Right lobe of liver (tissue), 6 donors: ENCODE data around the gene TMEM63C. TPM values are rescaled to one million over a fixed set of nuclear protein-coding genes. Genes with fewer than 3 reads are reported as not detected.

Experiments used
- ATAC-seq, 4 donors: fragments of 200-7000 bp; cut with Tn5 transposase; one replicate each; pipeline ENCODE4 v1.9.1; 2020; ENCODE audit warnings: mild to moderate bottlenecking in 4 of 4, moderate library complexity in 4 of 4
- DNase-seq, 3 donors: peaks; one replicate each; pipeline ENCODE4 v3.0.0-alpha.2; 2020
- H3K27ac ChIP-seq, 3 donors: fragments of 200-600 bp; one replicate each; pipeline ENCODE4 v1.8.0; 2022
- H3K27me3 ChIP-seq, 2 donors: fragments of 200-600 bp; one replicate each; pipeline ENCODE4 v1.8.0; 2022
- H3K36me3 ChIP-seq, 4 donors: fragments of 200-600 bp; sonication (generic) in 1 of 4; one replicate each; pipeline versions ENCODE4 v1.5.1 to v1.8.0; 2017 to 2022; ENCODE audit warnings: control low read depth in 1 of 4
- H3K4me1 ChIP-seq, 4 donors: fragments of 200-600 bp; sonication (generic) in 1 of 4; one replicate each; pipeline versions ENCODE4 v1.5.1 to v1.8.0; 2017 to 2022; ENCODE audit warnings: control low read depth in 1 of 4
- H3K4me3 ChIP-seq, 3 donors: fragments of 200-600 bp; one replicate each; pipeline ENCODE4 v1.8.0; 2022
- H3K9me3 ChIP-seq, 4 donors: fragments of 200-600 bp; sonication (generic) in 1 of 4; one replicate each; pipeline versions ENCODE4 v1.5.1 to v1.8.0; 2017 to 2022; ENCODE audit warnings: control low read depth in 1 of 4
- POLR2A ChIP-seq: fragments of 450-650 bp; IDR thresholded peaks from one replicate; pipeline ENCODE4 v1.6.1; 2017; ENCODE audit warnings: antibody characterized with exemption, mild to moderate bottlenecking
- WGBS: methylation state at CpG from one replicate; pipeline ENCODE4 v1.1.6; 2018; ENCODE audit warnings: low coverage, low lambda C conversion rate; ENCODE audit not compliant: insufficient coverage; ENCODE audit errors: missing lambda C conversion rate; 5-methylcytosine and 5-hydroxymethylcytosine counted together
- intact Hi-C, 2 donors: fragments of 100-400 bp; cut with DNase I; formaldehyde crosslinking; loops; one replicate each; pipeline versions ENCODE4 v1.11.2 to v1.14.1; 2022
- total RNA-seq, 6 experiments: library from RNA; depleted of rRNA in 2 of 6; stranded (reverse); fragments of >200 nt in 2 of 6; fragmentation: NEBNext Ultra II Directional in 3 of 6; extraction: Animal tissue kit (Norgen Biotek cat#: 25700) in 3 of 6; gene quantifications; one replicate each; pipeline versions ENCODE4 v1.1.0 to v1.2.4, GENCODE V29; 2016 to 2023
- TF ChIP-seq, protein P1 (sequence below), 4 donors: fragments of 200-600 bp in 3 of 4; fragments of 450-650 bp in 1 of 4; IDR thresholded peaks; one replicate each; pipeline versions ENCODE4 v1.5.1 to v1.8.0; 2016 to 2022; ENCODE audit warnings: antibody characterized with exemption in 4 of 4, mild to moderate bottlenecking in 2 of 4
- donor health status: DM: no; HTN: yes; CAD: no.
- donor health status: DM: no; HTN: no; CAD: no.
- donor health status: DM: no; HTN: no; CAD: no.
- donor health status: DM: no; HTN: yes; CAD: no.
- donor health status: DM: no; HTN: yes; CAD: no.

TMEM63C gene
- total RNA-seq, 6 experiments from 2014 or later = 0.07 to 0.82 (median 0.15) TPM; not detected in 2

DNA sequence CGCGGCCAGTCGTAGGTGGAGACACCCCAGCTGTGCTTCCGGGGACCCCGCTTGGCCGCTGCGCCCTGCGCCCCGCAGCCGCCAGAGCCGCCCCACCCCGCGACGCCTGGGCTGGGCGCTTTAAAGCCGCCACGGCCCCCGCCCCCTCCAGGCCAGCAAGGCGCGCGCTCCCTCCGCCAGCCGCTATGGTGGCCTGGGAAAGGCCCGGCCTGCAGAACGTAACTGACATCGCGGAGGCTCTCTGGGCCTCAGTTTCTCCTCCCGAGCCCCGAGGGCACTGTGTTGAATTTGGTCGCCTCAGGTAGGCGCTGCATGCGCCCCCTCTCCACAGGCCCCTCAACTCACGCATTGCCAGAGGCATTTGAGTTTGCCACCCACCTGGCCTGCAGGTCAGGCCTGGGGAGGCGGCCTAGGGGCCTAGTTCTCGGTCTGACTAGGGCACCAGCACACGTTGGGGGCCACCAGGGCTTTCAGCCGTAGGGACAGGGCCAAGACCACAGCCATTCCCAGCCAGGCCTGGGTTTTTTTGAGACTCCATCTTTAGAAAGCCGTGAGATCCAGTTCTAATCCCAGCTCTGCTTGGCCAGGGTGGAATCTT lies 89.6 kb downstream of the TMEM63C start, which contains the start of gene NGB:
Gene NGB (minus strand): TSS at position 94 of the 598 bp plus-strand sequence. CDS start 269 bp downstream, outside the sequence.
- Histone ChIP-seq H3K4me3 (no peak within 1 kb of the TSS), H3K36me3 (no peaks in the 10 kb centered on the region), H3K9me3 (no peaks in the 10 kb centered on the region), H3K27me3 (peaks cover 0 to 6% of the 10 kb centered on the region in 2 donors), H3K27ac (no peak within 1 kb of the TSS), H3K4me1 (no peaks in the 10 kb centered on the region)
- 0% methylated on average over 2 of the region's 38 CpGs for WGBS
- ATAC-seq (no peak), DNase-seq (no peak)
- intact Hi-C loops = no loop called here
- TF ChIP-seq, protein P1, sequence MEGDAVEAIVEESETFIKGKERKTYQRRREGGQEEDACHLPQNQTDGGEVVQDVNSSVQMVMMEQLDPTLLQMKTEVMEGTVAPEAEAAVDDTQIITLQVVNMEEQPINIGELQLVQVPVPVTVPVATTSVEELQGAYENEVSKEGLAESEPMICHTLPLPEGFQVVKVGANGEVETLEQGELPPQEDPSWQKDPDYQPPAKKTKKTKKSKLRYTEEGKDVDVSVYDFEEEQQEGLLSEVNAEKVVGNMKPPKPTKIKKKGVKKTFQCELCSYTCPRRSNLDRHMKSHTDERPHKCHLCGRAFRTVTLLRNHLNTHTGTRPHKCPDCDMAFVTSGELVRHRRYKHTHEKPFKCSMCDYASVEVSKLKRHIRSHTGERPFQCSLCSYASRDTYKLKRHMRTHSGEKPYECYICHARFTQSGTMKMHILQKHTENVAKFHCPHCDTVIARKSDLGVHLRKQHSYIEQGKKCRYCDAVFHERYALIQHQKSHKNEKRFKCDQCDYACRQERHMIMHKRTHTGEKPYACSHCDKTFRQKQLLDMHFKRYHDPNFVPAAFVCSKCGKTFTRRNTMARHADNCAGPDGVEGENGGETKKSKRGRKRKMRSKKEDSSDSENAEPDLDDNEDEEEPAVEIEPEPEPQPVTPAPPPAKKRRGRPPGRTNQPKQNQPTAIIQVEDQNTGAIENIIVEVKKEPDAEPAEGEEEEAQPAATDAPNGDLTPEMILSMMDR (IDR thresholded peaks at IDR 0.05) = no peak
- no peak for TF ChIP-seq POLR2A

DNA sequence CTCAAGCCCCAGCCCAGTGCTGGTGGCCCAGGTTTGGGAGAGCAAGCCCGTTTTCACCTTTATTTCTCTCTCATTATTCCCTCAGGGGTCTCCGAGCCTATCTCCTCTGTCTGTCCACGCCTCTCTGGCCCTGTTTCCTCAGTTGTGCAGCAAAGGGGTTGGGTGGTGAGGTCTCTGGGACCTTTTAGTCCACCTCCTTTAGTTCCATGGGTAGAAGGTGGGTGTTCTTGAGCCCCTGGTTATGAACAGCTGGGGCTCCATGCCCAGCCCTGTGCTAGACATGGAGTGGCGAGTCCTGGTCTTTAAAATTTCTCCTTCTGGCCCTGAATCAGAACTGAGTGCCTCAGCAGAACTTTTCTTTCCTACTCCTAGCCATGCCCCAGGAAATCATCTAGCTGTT lies 90.7 kb downstream of the TMEM63C start:
- no peaks in the 10 kb centered on the region for H3K4me1 ChIP-seq
- intact Hi-C loops = no loop called here
- ATAC-seq (no peak), DNase-seq (no peak)
- no peak overlapping the region for H3K4me3 ChIP-seq
- WGBS = 78% methylated on average over 3 of the region's 4 CpGs
- no peak for TF ChIP-seq POLR2A
- TF ChIP-seq, protein P1 (IDR thresholded peaks at IDR 0.05) = no peak
- no peaks in the 10 kb centered on the region for H3K9me3 ChIP-seq
- no peak overlapping the region for H3K27ac ChIP-seq
- H3K27me3 ChIP-seq = peaks cover 0 to 6% of the 10 kb centered on the region in 2 donors
- H3K36me3 ChIP-seq = no peaks in the 10 kb centered on the region

DNA sequence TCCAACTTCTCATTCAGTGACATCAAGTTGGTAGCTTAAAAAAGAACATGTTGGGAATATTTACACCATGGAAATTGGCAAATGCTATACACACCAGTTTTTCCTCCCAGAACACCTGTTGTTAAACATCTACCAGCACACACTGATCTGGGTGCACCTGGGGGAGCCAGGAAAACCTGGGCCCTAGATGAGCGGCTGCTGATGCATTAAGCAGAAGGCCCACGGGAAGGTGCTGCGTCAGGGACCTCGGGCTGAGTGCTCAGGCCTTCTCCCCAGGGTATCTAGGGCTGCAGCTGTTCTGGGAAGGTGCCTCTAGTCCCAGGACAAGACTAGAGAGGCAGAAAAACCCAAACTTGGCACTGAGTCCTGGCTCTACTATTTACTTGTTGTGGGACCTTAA lies 92.2 kb downstream of the TMEM63C start:
- DNase-seq (no peak), ATAC-seq (no peak)
- no peaks in the 10 kb centered on the region for H3K36me3 ChIP-seq
- H3K27me3 ChIP-seq = peaks cover 0 to 6% of the 10 kb centered on the region in 2 donors
- no peak overlapping the region for H3K4me3 ChIP-seq
- TF ChIP-seq, protein P1 (IDR thresholded peaks at IDR 0.05) = no peak
- TF ChIP-seq POLR2A = no peak
- no CpG with 5 or more reads among the region's 4 CpGs for WGBS
- intact Hi-C loops = no loop called here
- H3K27ac ChIP-seq = no peak overlapping the region
- no peaks in the 10 kb centered on the region for H3K9me3 ChIP-seq
- no peaks in the 10 kb centered on the region for H3K4me1 ChIP-seq

DNA sequence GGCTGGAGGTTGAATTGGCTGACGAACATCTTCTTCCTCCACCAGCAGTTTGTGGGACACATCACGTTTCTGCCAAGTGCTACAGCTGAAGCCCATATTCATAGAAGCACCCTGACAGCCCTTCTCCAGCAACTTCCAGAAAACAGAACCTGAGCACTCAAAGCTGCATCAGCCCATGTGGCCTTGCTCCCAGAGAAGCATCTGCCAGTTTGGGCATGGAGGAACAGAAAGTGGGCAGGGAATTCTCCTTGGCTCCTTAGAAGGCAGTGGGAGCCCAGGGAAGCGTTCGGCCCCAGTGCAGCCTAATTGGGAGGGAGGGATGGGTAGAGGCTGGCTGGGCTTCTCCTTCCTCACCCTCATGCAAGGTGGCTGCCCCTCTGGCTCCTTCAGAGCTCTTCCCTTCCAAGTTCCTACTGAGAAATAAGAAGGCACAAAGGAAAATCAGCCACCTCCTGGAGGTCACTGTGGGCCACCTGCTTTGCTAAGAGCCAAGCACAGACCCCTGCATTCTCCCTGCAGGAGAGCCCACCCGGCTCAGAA lies 93.5 kb downstream of the TMEM63C start:
- DNase-seq (no peak), ATAC-seq (no peak)
- Histone ChIP-seq H3K9me3 (no peaks in the 10 kb centered on the region), H3K4me1 (no peaks in the 10 kb centered on the region), H3K36me3 (peaks cover 0 to 4% (median 0%) of the 10 kb centered on the region in 4 donors), H3K27me3 (peaks cover 0 to 6% of the 10 kb centered on the region in 2 donors), H3K4me3 (no peak overlapping the region), H3K27ac (no peak overlapping the region)
- TF ChIP-seq POLR2A = no peak
- TF ChIP-seq, protein P1 (IDR thresholded peaks at IDR 0.05) = no peak
- intact Hi-C loops = no loop called here
- 79% methylated on average over 4 of the region's 5 CpGs for WGBS
